Upper lobe of left lung (tissue), 4 donors: ENCODE results near the gene MEF2C.

Source experiments
- CTCF ChIP-seq, 6 experiments: fragments of 450-650 bp in 4 of 6; fragments of 200-600 bp in 2 of 6; sonication (generic) in 2 of 6; IDR thresholded peaks; one replicate each; pipeline ENCODE4 v1.5.1; 2016 to 2019; ENCODE audit warnings: antibody characterized with exemption in 6 of 6
- POLR2A ChIP-seq, 4 donors: fragments of 450-650 bp; IDR thresholded peaks; one replicate each; pipeline ENCODE4 v1.5.1; 2016 to 2017; ENCODE audit warnings: antibody characterized with exemption in 4 of 4, mild to moderate bottlenecking in 2 of 4
- POLR2AphosphoS5 ChIP-seq, 2 donors: sonication (generic); formaldehyde crosslinking; IDR thresholded peaks; one replicate each; pipeline ENCODE4 v1.5.1; 2017; ENCODE audit warnings: antibody characterized with exemption in 2 of 2

GRCh38 chr5:88860501-88860900 is 22.5 kb downstream of the MEF2C start:
- no peak for TF ChIP-seq CTCF (IDR thresholded peaks at IDR 0.05)
- TF ChIP-seq POLR2AphosphoS5 (IDR thresholded peaks at IDR 0.05): no peak
- no peak for TF ChIP-seq POLR2A (IDR thresholded peaks at IDR 0.05)
